Natural killer cell treated with Interleukin-12 subunit alpha and Interleukin-12 subunit beta and Interleukin-15 and Interleukin-18, amount 100 ng/mL, for 72 hours (primary cell): ENCODE results near the gene TMEM260. TPM values are rescaled to one million over a fixed set of nuclear protein-coding genes. Genes with fewer than 3 reads are reported as not detected.

Experiments used
- ATAC-seq, 2 donors: fragments of 150-1000 bp; cut with Tn5 transposase in 1 of 2; sonication (Bioruptor Pico), chemical (Tn5 transposase) in 1 of 2; 2 replicates each; pipeline ENCODE4 v1.10.0; 2021
- DNase-seq: peaks from one replicate; pipeline ENCODE4 v3.0.0; 2022; ENCODE audit warnings: low spot score
- H3K27ac Mint-ChIP-seq, 2 donors: 1 replicate in 1 of 2; 2 replicates in 1 of 2; pipeline ENCODE4 v1.8.0; 2022; ENCODE audit warnings: mixed read lengths in 2 of 2, mild to moderate bottlenecking in 1 of 2, moderate library complexity in 1 of 2
- H3K27me3 Mint-ChIP-seq, 2 donors: 1 replicate in 1 of 2; 2 replicates in 1 of 2; pipeline ENCODE4 v1.8.0; 2022; ENCODE audit warnings: mixed read lengths in 2 of 2
- H3K36me3 Mint-ChIP-seq: one replicate; pipeline ENCODE4 v1.8.0; 2022; ENCODE audit warnings: mixed read lengths
- H3K4me1 Mint-ChIP-seq, 2 donors: 1 replicate in 1 of 2; 2 replicates in 1 of 2; pipeline ENCODE4 v1.8.0; 2022; ENCODE audit warnings: low read depth in 2 of 2, mixed read lengths in 2 of 2, mild to moderate bottlenecking in 1 of 2
- H3K4me3 Mint-ChIP-seq: one replicate; pipeline ENCODE4 v1.8.0; 2022; ENCODE audit warnings: mixed read lengths
- H3K9me3 Mint-ChIP-seq: 2 replicates; pipeline ENCODE4 v1.8.0; 2022; ENCODE audit warnings: mixed read lengths
- total RNA-seq, 2 donors: library from RNA; stranded (reverse); gene quantifications; one replicate each; pipeline ENCODE4 v1.2.3, GENCODE V29; 2022

Gene TMEM260
- total RNA-seq, 2 donors from 2014 or later: 19.8 to 26.5 TPM

DNA sequence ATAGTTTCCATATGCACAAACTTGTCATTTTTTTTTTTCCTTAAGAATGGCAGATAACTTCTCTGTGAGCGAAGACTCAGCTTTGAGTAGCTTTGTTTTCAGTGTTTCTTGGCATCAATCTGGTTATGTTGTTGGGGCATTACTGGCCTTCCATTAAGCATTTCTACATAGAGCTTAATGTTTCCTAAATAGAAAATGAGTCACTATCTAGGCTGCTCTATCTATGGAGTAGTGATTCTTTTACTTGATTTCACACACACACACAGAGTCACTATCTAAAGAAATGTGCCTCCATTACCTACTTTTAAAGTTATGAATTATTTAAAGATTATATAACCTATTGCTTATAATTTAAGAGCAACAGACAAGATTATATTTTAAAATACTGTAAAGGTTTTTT is 53.9 kb downstream of the TMEM260 start:
- no peaks in the 10 kb centered on the region for H3K4me1 Mint-ChIP-seq
- DNase-seq (no peak), ATAC-seq (no peak)

DNA sequence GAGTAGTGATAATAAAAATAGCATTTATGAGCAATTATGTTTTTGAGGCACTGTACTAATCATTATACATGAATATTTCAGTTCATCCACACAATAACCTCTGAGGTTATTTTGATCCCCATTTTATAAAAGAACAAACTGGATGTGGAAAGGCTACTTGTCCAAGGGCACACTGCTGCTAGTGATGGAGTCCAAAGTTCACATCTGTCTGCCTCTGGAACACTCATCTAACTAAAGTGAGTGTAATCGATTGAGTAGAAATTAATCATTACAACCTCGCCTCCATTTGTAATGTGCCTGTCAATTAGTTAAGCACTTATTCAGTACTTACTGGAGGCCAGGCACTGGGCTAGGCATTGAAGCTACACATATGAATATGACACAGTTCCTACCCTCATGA is 55.4 kb downstream of the TMEM260 start:
- ATAC-seq (no peak), DNase-seq (no peak)
- Mint-ChIP-seq H3K27ac (no peak overlapping the region), H3K27me3 (no peaks in the 10 kb centered on the region), H3K9me3 (peaks cover 5% of the 10 kb centered on the region), H3K4me3 (no peak overlapping the region), H3K36me3 (peaks cover 39% of the 10 kb centered on the region), H3K4me1 (no peaks in the 10 kb centered on the region)

More for the DNA sequence above, 53.9 kb downstream of the TMEM260 start:
- H3K27me3 Mint-ChIP-seq: no peaks in the 10 kb centered on the region
- peaks cover 5% of the 10 kb centered on the region for H3K9me3 Mint-ChIP-seq
- H3K4me3 Mint-ChIP-seq: no peak overlapping the region
- no peak overlapping the region for H3K27ac Mint-ChIP-seq
- H3K36me3 Mint-ChIP-seq: peaks cover 37% of the 10 kb centered on the region

DNA sequence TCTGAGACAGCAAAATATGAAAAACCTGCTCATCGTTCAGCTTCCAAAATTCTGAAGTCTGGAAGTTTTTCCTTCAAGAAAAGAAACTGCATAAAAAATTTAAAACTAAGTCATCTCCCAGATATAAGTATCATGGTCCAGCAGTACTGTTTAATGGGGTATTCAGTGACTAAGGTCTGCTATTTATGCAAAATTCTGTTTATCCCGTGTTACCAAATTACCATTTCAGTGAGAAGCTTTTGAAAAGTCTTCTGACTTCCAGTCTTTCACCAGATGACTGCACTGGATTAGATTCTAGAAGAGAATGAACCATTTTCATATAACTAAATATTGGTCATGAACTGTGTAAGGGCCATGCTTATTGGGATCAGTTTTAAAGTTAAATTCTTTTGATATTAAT is 67.9 kb downstream of the TMEM260 start:
- Mint-ChIP-seq H3K27ac (no peak overlapping the region), H3K27me3 (no peaks in the 10 kb centered on the region), H3K36me3 (no peaks in the 10 kb centered on the region), H3K4me1 (no peaks in the 10 kb centered on the region), H3K9me3 (no peaks in the 10 kb centered on the region), H3K4me3 (no peak overlapping the region)
- DNase-seq (no peak), ATAC-seq (no peak)

DNA sequence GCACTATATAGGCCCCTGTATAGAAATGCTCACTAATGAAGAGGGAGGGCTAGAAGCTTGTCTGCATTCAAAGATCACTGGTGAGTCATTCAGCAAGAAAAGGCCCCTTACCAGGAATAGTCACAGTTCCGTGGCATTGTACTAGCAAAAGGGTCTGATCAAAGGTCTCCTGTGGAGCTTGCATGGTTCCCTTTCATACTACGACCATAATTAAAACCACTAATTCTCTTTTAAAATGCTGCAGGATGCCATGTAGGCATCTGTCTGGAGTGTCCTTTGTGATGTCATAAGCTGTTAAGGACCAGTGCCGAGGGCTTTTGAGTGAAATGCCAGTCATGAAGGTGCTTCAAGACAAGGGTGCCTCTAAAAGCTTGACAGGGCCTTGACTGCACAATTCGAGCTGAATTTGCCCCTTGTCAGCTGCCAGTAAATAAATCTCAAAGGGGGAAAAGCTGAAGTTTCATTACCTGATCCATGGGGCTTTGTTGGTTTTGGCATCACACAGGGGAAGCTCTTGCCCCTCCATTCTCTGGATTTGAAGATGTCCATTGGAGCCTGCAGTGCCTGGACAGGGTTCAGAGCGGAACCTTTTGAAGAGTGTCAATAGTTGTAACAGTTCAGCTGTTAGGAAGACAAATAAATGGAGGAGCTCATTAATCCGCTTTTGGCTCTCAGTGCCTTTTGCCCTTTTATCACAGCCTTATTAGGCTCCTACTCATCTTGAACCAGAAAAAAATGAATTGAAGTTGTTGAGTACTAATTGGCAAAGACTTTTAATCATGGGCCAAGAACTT is 69.1 kb downstream of the TMEM260 start:
- H3K27me3 Mint-ChIP-seq: no peaks in the 10 kb centered on the region
- H3K9me3 Mint-ChIP-seq: no peaks in the 10 kb centered on the region
- DNase-seq (no peak), ATAC-seq (no peak)
- H3K36me3 Mint-ChIP-seq: no peaks in the 10 kb centered on the region
- no peak overlapping the region for H3K4me3 Mint-ChIP-seq
- H3K27ac Mint-ChIP-seq: no peak overlapping the region
- H3K4me1 Mint-ChIP-seq: no peaks in the 10 kb centered on the region

DNA sequence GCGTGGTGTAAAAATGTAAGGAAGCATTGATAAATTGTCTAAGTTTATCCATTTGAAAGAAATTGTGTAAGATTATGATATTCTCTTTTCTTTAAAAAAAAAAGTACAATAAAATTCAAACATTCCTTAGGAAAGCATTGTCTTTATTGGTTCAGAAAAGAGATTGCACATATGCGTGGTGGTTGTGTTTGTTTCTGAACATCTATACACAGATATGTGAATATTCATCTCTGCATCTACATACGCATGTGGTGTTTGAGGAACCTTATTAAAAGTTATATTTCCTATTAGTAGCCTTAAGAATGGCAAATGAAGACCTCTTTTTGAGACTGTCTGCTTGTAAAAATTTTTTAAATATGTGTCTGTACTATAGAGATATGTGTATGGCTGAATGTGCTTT is 69.8 kb downstream of the TMEM260 start:
- no peak overlapping the region for H3K4me3 Mint-ChIP-seq
- H3K36me3 Mint-ChIP-seq: no peaks in the 10 kb centered on the region
- no peaks in the 10 kb centered on the region for H3K27me3 Mint-ChIP-seq
- DNase-seq (no peak), ATAC-seq (no peak)
- no peaks in the 10 kb centered on the region for H3K4me1 Mint-ChIP-seq
- no peaks in the 10 kb centered on the region for H3K9me3 Mint-ChIP-seq
- H3K27ac Mint-ChIP-seq: no peak overlapping the region

DNA sequence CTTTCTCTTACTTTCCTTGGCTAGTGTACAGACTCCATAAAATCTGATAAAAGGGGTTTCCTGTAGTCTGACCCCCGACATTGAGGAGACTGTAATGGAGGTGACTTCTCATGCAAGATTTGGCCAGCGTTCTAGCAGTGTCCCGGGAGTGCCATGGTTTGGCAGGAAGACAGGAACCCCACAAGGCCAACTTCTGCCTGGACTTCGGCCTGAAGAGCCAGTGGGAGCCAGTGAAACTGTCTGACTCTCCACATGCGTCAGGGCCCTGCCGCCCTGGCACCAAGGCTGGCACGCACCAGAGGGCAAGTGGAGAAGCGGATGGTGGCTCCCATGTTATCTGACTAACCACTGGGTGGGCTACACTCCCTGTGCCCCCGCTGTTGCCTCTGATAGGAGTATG is 70.5 kb downstream of the TMEM260 start:
- no peak overlapping the region for H3K4me3 Mint-ChIP-seq
- H3K27ac Mint-ChIP-seq: no peak overlapping the region
- DNase-seq (no peak), ATAC-seq (no peak)
- H3K9me3 Mint-ChIP-seq: no peaks in the 10 kb centered on the region
- no peaks in the 10 kb centered on the region for H3K4me1 Mint-ChIP-seq
- H3K27me3 Mint-ChIP-seq: no peaks in the 10 kb centered on the region
- no peaks in the 10 kb centered on the region for H3K36me3 Mint-ChIP-seq

DNA sequence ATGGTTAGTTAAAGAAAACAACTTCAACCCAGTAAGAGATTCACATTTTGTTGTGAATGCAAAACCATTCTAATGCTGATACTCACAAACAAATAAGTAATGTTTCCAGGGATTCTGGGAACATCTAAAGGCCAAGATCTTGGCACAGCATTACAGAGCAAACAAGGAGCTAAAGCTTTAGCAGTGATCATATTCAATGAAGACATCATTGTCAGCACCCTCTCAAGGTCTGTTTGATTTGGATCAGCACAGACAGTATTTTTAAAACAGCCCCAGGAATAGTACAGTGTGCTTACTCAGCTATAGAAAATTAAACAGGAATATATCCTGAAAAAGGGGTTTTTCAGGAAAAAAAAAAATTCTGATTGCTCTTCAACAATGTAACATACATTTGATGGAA is 71.4 kb downstream of the TMEM260 start:
- ATAC-seq: no peak
- Mint-ChIP-seq H3K36me3 (no peaks in the 10 kb centered on the region), H3K27ac (no peak overlapping the region), H3K27me3 (no peaks in the 10 kb centered on the region), H3K9me3 (no peaks in the 10 kb centered on the region), H3K4me3 (no peak overlapping the region), H3K4me1 (no peaks in the 10 kb centered on the region)
- no peak for DNase-seq

DNA sequence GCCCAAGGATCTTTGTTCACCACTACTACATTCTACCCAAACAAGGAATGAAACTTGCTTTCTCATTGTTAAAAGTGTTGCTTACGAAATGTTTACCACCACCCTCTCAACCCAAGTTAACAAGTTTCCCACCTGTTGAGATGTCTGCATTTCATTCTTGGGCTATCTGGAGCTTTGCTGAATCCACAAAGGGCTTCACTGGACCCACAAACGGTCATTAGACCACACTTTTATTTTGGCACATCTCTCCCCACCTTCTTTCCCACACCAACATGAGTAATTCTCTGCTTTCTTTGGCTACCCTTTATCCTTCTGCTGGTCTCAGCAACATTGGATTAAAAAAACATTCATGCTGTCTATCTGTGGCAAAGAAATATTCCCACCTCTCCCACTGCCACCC is 78.0 kb downstream of the TMEM260 start:
- Mint-ChIP-seq H3K27me3 (no peaks in the 10 kb centered on the region), H3K36me3 (no peaks in the 10 kb centered on the region), H3K4me1 (no peaks in the 10 kb centered on the region), H3K27ac (no peak overlapping the region), H3K4me3 (no peak overlapping the region), H3K9me3 (no peaks in the 10 kb centered on the region)
- DNase-seq (no peak), ATAC-seq (no peak)

DNA sequence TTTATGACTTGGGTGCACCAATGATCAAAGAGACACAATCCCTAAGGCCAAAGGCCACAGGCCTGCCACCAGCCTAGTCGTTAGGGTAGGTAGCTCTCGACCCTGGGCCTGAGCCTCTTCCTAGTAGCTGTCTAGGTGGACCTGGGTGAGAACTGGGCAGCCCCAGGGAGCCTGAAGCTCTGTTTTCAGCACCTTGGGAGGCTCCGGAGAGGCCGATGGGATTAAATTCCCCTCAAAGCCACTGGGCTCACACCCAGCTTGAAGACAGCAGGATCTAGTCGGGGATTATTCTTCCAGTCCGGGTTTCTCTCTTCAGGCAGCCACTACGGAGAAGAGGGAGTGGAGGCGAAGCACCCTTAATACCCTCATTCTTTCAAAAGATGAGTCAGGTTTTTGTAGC is 79.8 kb downstream of the TMEM260 start:
- DNase-seq (no peak), ATAC-seq (no peak)
- H3K4me3 Mint-ChIP-seq: no peak overlapping the region
- no peaks in the 10 kb centered on the region for H3K4me1 Mint-ChIP-seq
- H3K9me3 Mint-ChIP-seq: no peaks in the 10 kb centered on the region
- no peak overlapping the region for H3K27ac Mint-ChIP-seq
- no peaks in the 10 kb centered on the region for H3K36me3 Mint-ChIP-seq
- peaks cover 0 to 2% of the 10 kb centered on the region in 2 donors for H3K27me3 Mint-ChIP-seq

DNA sequence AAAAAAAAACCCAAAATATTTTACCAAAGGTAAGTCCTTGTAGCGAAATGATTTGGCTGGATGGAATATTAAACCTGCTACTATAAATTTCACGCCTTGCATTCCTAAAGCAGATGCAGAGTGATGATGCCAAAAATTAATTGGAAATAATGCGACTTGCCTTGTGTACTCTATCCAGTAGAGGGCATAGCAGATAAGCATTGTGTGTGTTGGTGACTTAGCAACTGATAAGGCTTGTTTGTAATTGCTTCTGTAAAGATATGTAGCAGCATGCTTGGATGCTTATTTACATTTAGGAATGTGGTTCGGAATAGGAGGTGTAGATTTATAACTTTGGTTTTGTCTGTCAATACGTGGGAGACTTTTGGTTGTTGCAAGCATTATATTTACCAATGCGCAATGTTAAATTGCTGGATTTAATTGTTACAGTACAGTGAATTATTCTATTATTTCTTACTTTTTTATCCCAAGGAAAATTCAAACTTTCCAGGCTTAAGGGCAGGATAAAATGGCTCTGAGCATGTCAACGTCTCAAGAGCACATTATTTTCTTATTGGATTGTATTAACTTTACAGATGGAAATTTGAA is 80.5 kb downstream of the TMEM260 start:
- ATAC-seq (no peak), DNase-seq (no peak)
- Mint-ChIP-seq H3K4me1 (no peaks in the 10 kb centered on the region), H3K27ac (no peak overlapping the region), H3K27me3 (peaks cover 0 to 3% of the 10 kb centered on the region in 2 donors), H3K36me3 (no peaks in the 10 kb centered on the region), H3K4me3 (no peak overlapping the region), H3K9me3 (no peaks in the 10 kb centered on the region)

DNA sequence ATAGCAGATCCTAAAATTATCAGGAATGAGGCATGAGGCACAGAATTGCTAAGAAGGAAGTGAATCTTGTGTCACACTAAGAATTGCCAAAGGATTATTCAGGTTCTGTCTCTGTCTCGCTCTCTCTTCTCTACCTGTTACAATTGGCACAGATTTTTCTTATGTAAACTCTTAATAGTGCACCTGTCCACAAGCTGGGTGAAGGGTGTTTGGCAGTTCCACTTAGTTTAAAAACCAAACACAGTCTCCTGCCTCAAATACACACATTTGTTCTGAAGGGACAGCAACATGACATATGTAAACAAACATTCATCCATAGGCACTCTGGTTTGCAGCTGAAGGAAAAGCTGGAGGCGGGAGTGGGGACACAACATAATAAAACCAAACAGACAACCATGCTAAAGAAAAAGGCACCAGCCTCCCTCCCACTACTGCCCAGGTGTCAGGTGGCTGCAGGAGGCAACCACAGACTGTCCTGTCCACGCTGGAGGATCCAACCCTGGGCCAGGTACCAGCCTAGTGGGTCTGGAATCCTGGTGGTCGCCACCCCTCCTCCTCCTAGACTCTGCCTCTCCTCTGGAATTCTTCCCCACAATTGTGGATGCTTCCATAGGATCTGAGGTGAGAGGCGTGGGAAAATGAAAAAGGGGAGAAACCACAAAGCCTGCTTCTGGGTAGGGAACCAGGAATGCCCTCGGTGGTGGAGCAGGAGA is 81.2 kb downstream of the TMEM260 start:
- no peak for DNase-seq
- ATAC-seq: no peak
- Mint-ChIP-seq H3K27me3 (peaks cover 0 to 3% of the 10 kb centered on the region in 2 donors), H3K4me3 (no peak overlapping the region), H3K4me1 (no peaks in the 10 kb centered on the region), H3K27ac (no peak overlapping the region), H3K36me3 (no peaks in the 10 kb centered on the region), H3K9me3 (peaks cover 4% of the 10 kb centered on the region)

DNA sequence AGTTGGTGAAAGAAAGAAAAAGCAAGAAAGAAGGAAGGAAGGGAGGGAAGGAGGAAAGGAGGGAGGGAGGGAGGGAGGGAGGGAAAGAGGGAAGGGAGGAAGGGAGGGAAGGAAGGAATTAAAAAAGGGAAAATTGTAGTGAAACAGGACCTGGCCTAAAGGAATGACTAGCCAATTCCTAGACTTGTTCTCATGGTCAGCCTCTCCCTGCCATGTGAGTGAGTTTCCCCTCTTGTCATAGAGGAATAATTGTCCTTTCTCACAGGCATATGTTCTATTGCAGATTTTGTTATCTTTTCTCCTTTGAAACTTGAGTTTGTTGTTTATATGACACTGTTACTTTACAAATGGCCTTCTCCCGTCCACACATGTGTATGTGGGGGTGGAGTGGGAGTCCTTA is 81.9 kb downstream of the TMEM260 start:
- Mint-ChIP-seq H3K4me3 (no peak overlapping the region), H3K4me1 (no peaks in the 10 kb centered on the region)

DNA sequence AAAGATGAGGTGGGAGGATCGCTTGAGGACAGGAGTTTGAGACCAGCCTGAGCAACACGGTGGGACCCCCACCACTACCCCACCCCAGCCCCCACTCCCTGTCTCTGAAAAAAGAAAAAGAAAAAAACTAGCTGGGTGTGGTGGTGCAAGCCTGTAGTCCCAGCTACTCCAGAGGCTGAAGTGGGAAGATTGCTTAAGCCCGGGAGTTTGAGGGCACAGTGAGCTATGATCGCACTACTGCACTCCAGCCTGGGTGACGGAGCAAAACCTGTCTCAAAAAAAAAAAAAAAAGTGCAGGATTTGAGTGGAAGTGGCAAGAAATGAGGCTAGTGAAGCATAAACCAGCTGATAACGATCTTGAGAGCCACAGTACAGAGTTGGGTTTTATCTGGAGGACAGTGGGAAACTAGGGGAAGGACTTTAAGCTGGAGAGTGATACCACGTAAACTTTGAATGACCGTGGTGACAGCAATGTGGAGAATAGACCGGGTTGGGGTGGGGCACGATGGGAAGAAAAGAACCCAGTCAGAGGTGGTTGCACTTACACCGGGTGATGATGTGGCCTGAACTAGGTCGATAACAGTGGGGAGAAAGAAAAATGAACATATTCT is 85.3 kb downstream of the TMEM260 start:
- Mint-ChIP-seq H3K4me3 (no peak overlapping the region), H3K36me3 (peaks cover 6% of the 10 kb centered on the region), H3K4me1 (no peaks in the 10 kb centered on the region), H3K9me3 (peaks cover 12% of the 10 kb centered on the region), H3K27ac (no peak overlapping the region), H3K27me3 (peaks cover 0 to 3% of the 10 kb centered on the region in 2 donors)
- DNase-seq: no peak
- no peak for ATAC-seq

More for the DNA sequence above, 81.9 kb downstream of the TMEM260 start:
- peaks cover 7% of the 10 kb centered on the region for H3K9me3 Mint-ChIP-seq
- H3K27ac Mint-ChIP-seq: no peak overlapping the region
- peaks cover 0 to 3% of the 10 kb centered on the region in 2 donors for H3K27me3 Mint-ChIP-seq
- H3K36me3 Mint-ChIP-seq: no peaks in the 10 kb centered on the region
- DNase-seq (no peak), ATAC-seq (no peak)

DNA sequence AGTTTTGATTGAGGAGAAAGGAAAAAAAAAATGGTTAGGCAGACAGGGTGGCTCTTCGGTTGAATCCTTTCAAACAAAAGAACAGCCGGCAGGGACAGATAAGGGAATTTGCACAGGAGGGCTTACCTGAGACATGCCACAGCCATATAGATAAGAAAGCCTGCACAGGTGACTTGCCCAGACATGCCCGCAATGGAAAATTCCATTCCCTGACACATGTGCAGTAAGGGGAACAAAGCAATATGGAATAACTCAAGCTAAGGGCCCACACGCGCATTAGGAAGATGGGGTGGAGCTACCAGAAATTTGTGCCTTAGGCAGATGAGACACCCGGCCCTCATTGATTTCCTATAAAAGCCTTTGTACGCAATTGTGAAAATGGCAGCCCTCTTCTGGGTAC is 86.7 kb downstream of the TMEM260 start:
- Mint-ChIP-seq H3K27me3 (peaks cover 0 to 3% of the 10 kb centered on the region in 2 donors), H3K27ac (no peak overlapping the region), H3K36me3 (peaks cover 6% of the 10 kb centered on the region), H3K4me1 (no peaks in the 10 kb centered on the region), H3K4me3 (no peak overlapping the region), H3K9me3 (peaks cover 12% of the 10 kb centered on the region)
- ATAC-seq: no peak
- DNase-seq: no peak
